ENCODE data around the gene ALAS1. TPM values are rescaled to one million over a fixed set of nuclear protein-coding genes. Genes with fewer than 3 reads are reported as not detected.

The ALAS1 gene
- polyA plus RNA-seq, 1 donor, result 46.7 TPM

DNA sequence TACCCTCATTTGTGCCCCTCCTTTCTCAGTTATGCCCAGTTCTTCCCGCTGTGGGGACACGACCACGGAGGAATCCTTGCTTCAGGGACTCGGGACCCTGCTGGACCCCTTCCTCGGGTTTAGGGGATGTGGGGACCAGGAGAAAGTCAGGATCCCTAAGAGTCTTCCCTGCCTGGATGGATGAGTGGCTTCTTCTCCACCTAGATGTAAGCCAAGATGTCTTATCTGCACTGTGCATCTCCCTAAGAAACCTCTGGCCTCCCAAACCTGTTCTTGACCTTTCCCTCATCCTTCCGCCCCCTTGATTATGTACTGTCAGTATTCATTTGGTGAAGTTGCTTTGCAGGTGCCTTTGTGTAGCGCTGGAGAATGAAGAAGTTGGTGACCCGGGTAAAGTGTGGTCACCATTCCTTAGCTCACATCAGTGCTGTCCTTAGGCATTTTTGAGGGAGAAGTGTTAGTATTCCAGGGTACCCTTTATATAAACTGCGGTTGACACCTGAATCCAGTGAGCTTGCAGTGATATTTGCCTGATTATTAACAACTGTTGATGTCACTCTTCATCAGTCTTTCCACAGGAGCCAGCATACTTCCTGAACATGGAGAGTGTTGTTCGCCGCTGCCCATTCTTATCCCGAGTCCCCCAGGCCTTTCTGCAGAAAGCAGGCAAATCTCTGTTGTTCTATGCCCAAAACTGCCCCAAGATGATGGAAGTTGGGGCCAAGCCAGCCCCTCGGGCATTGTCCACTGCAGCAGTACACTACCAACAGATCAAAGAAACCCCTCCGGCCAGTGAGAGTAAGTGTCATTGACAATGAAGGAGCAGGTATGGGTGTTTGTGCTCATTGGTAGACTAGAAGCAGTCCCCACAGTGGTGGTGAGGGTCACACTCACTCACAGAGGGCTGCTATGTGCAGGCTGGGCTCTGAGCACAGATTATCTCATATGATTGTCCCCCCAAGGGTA lies 966 bp downstream of the ALAS1 start:
- no peak for DNase-seq

DNA sequence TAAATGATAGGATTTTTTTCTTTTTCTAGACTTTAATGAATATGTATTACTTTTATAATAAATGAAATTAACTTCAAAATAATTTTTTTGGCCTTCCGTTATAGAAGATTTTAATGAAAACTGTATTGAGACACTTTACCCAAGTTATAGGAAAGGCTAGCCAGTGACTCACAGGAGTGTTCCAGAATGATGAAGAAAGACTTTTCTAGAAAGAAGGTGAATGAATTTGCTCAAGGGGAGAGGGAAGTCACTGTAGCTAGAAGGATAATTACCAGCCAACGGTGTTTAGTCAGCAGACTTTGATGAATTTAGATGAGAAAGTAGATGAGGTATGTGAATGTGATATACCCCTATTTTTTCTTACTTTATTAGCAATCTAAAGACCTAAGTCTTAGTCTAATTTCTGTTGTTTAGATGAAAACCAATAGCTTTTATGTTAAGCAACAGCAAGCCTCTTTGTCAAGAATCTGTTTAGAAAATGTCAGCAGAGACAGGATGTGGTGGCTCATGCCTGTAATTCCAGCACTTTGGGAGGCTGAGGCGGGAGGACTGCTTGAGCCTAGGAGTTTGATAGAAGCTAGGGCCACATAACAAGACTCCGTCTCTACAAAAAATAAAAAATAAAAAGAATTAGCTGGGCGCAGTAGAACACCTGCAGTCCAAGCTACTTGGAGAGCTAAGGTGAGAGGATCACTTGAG lies 3.2 kb downstream of the ALAS1 start:
- DNase-seq, result no peak

DNA sequence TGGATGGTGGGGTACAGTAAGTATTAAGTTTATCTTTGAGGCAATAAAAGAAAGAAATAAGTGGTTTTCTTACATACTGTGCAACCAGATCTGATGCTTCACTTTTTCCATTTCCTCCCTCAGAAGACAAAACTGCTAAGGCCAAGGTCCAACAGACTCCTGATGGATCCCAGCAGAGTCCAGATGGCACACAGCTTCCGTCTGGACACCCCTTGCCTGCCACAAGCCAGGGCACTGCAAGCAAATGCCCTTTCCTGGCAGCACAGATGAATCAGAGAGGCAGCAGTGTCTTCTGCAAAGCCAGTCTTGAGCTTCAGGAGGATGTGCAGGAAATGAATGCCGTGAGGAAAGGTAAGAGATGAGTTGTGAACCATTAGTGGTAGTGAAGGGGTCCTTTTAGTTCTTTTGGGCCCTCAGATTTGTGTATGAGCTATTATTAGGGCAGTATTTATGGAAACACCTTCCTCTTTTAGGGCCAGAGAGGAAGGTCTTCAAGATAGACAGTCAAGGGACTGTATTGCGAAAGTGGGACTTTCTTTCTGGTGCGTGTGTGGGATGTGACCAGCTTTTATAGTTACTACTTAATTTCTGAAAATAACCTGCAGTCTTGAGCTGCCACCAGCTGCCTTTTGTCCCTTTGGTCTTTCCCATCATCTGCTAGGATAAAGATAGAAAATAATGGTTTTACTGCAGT lies 4.6 kb downstream of the ALAS1 start:
- DNase-seq, result no peak

GRCh38 chr3:52203701-52204100 lies 5.7 kb downstream of the ALAS1 start:
- DNase-seq, result no peak

GRCh38 chr3:52204337-52205073 lies 6.5 kb downstream of the ALAS1 start:
- no peak for DNase-seq

GRCh38 chr3:52205727-52206372 lies 7.9 kb downstream of the ALAS1 start:
- DNase-seq, result no peak

DNA sequence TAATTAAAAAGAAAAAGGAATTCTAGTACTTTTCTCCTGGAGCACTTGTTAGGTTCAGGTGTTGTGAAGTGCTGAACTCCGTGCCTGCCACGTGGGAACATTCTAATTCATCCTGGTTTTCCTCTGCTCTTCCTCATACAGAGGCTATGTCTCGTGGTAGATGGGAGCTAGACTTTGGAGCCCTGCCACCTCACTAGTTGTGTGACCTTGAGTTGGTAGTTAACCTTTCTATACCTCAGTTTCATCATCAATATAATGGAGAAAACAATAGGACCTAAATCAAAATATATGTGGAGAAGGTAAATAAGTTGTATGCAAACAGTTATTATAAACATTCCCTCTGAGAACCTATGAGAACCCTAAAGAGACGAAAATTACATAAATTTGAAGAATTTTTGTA lies 10.6 kb downstream of the ALAS1 start:
- no peak for DNase-seq

GRCh38 chr3:52210037-52210436 lies 12.1 kb downstream of the ALAS1 start:
- no peak for DNase-seq

GRCh38 chr3:52210550-52211046 lies 12.6 kb downstream of the ALAS1 start:
- DNase-seq, result no peak

- no peak for DNase-seq
These were observed 13.4 kb downstream of the ALAS1 start for GRCh38 chr3:52211268-52211891.

DNA sequence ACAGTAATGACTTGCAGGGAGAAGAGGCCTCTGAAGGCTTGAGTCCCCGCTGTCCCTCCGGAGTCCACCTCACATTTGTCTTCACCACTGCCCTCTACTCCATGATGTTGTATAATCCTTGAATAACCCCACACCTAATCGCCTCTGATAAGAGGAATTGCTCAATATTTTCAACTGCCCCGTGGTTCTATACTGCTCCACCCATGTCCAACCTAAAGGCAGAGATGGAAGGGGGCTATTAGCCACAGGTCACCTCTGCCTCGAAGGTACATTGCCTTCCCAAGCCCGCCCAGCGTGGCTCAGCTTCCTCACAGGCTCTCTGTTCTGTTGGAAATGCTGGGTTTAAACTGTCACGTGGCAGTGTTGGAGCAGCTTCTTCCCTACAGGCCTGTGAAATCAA lies 15.0 kb downstream of the ALAS1 start:
- DNase-seq, result no peak

DNA sequence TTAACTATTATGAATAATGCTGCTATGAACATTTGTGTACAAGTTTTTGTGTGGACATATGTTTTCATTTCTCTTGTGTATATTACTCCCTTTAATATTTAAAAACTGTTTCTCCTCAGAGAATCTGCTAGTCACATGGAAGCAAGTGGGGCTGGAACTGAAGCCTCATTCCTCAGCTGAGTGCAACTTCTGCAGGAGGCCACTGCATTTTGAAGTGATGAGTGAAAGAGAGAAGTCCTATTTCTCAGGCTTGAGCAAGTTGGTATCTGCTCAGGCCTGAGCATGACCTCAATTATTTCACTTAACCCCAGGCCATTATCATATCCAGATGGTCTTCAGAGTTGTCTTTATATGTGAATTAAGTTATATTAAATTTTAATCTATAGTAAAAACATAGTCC lies 15.9 kb downstream of the ALAS1 start:
- no peak for DNase-seq

GRCh38 chr3:52215351-52215750 lies 17.4 kb downstream of the ALAS1 start:
- DNase-seq, result no peak

DNA sequence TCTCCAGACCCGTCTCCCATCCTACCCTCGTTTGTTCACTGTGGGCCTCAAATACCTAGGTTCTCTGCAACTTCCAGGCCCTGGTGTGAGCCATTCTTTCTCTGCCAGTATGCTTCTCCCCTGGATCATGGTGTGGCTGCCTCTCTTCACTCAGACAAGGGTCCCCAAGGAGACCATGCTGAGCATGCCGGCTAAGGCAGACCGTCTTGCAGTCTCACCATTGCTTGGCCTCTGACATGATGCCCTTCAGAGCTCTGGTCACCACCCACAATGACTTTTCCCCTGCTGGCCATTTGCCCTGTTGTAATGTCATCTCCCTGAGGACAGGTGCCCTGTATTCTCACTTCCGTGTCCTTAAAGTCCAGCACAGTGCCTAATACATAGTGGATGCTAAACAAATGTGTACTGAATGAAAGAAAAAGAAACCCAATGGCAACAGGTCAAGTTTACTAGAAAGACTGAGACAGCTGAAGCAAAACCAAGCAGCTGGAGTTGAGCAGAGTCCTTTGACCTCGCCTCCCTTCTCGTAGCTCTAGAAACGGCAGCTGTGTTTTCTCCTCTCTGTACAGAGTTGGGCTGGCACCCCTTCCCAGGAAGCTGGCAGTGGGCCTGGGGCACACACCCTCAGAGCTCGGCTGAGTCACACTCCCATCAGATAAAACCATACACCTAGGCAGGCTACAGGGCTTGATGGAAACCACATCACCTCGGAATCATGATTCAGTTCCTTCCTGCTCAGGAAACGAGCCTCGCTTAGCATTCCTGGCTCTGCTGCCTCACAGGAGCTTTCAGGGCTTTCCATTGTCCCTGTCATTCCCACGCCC lies 18.8 kb downstream of the ALAS1 start:
- DNase-seq, result no peak

- DNase-seq, result no peak
These were observed 19.4 kb downstream of the ALAS1 start for GRCh38 chr3:52217409-52217805.

DNA sequence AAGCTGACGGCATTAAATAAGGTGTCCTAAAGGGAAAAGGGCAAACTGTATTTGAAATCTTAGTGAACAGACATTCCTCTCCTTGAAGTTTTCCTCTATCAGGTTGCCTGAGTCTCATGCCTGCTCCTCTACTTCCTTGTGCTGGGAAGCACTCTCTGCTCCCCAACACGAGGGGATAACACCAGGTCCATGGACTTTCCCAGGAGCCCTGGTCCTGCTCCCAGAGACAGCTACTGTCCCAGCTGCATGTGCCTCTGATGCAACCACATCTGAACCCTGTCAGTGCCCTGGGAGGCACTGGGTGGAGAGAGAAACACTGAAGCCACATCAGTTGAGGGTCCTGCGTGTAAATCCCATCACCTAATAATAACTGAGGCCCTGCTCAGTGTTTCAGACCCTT lies 20.1 kb downstream of the ALAS1 start:
- DNase-seq, result no peak

GRCh38 chr3:52218454-52218853 lies 20.5 kb downstream of the ALAS1 start:
- no peak for DNase-seq

DNA sequence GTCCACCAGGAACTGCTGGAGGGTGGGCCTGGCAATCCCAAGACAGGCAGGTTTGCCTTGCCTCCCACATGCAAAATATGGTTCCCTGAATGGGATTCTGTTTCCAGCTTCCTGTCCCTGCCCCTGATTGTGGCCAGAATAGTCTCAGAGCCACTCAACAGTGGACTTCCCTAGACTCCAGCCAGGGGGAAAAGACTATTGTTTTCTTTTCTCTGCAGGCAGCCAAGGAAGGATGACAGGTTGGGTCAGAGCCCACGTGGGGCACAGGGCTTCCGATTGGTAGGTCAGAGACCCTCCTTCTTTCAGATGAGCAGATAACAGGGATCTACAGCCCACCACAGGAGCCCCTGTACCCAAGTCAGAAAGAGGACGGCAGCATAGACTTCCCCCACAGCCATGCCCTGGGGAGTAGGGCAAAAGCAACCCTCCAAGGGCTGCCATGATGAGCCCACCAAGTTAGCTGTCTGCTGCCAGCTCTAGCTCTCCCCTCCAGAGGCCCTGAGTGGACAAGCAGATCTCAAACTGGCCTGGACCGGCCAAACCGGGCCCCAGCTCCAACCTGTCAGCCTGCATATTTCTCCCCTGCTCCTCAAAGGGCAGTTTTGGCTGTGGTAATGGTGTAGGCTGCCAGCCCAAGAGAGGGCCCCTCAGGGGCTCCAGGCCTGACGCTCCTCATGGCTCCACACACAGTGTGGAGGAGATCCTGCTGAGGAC lies 21.1 kb downstream of the ALAS1 start:
- DNase-seq, result no peak

DNA sequence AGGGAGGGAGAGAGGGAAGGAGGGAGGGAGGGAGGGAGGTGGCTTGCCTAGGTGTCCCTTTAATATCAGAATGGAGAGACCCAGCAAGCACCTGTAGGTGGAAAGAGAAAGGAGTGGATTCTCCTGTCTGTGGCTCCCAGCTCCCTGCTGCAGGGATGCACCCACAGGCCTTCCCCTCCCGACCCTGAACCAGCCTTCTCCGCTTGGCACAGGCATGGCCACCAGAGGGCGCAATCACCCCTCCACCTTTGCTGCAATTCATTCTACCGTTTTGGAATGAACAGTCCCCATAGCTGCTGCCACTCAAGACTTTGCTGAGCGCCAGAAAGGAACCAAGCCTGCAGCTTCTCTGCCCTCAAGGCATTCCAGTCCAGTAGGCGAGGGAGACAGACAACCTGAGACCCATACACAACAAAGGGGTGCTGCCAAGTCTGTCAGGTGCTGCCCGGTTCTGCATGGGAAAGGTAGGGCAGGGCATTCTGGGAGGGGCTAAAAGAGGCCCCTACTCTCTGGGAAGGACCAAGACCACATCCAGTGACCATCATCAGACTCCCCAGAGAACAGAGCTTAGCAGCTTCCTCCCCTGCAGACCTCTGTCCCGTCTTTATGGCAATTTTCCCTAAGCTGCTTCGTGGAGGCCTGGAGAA lies 22.5 kb downstream of the ALAS1 start:
- no peak for DNase-seq
